ENCODE data around the gene CRB3.

Gene CRB3

GRCh38 chr19:6433663-6434062 lies 30.4 kb upstream of the CRB3 start, which contains the start of gene SLC25A41:
TSS of gene SLC25A41 (minus strand) at chr19:6433763. CDS start at chr19:6433693, 70 bp downstream.
- no peak for DNase-seq

GRCh38 chr19:6439743-6440142 lies 24.3 kb upstream of the CRB3 start:
- no peak for DNase-seq

- no peak for DNase-seq
Measured at GRCh38 chr19:6440905-6441304, 23.2 kb upstream of the CRB3 start.

GRCh38 chr19:6442087-6442688 lies 21.9 kb upstream of the CRB3 start:
- DNase-seq = no peak

GRCh38 chr19:6443986-6444385 lies 20.1 kb upstream of the CRB3 start:
- DNase-seq = no peak

- DNase-seq = no peak
Measured at GRCh38 chr19:6446452-6446851, 17.6 kb upstream of the CRB3 start.

GRCh38 chr19:6448045-6448444 lies 16.0 kb upstream of the CRB3 start:
- DNase-seq = no peak

- DNase-seq = no peak
Measured at GRCh38 chr19:6450166-6450565, 13.9 kb upstream of the CRB3 start.

- DNase-seq = no peak
Measured at GRCh38 chr19:6451583-6452222, 12.4 kb upstream of the CRB3 start.

GRCh38 chr19:6452223-6452614 lies 11.9 kb upstream of the CRB3 start:
- no peak for DNase-seq

- no peak for DNase-seq
Measured at GRCh38 chr19:6452899-6453298, 11.2 kb upstream of the CRB3 start.

GRCh38 chr19:6453951-6454565 lies 10.0 kb upstream of the CRB3 start:
- no peak for DNase-seq

GRCh38 chr19:6455924-6456323 lies 8.1 kb upstream of the CRB3 start:
- no peak for DNase-seq

GRCh38 chr19:6457958-6458694 lies 5.9 kb upstream of the CRB3 start:
- no peak for DNase-seq

GRCh38 chr19:6458695-6459261 lies 5.3 kb upstream of the CRB3 start:
- DNase-seq = no peak

GRCh38 chr19:6459262-6460098 lies 4.6 kb upstream of the CRB3 start, which contains the start of gene SLC25A23:
TSS of gene SLC25A23 (minus strand) at chr19:6459792. CDS start at chr19:6459628, 164 bp downstream.
- DNase-seq = peak; percentile 83

- peak; percentile 98 for DNase-seq
Measured at GRCh38 chr19:6460099-6460884, 3.8 kb upstream of the CRB3 start.

- DNase-seq = no peak
Measured at GRCh38 chr19:6465006-6465405, 935 bp downstream of the CRB3 start.

- DNase-seq = no peak
Measured at GRCh38 chr19:6465663-6466062, 1.6 kb downstream of the CRB3 start.

- DNase-seq = no peak
Measured at GRCh38 chr19:6466526-6467248, 2.6 kb downstream of the CRB3 start.

GRCh38 chr19:6467384-6467783 lies 3.3 kb downstream of the CRB3 start:
- no peak for DNase-seq

All from activated effector memory CD4-positive, alpha-beta T cell treated with anti-CD3 and anti-CD28 coated beads, Interleukin-2, amount 50 U/mL, for 16 hours (primary cell).